ENCODE results near the gene SLC46A3.

The SLC46A3 gene

GRCh38 chr13:28704919-28705318 lies 13.9 kb downstream of the SLC46A3 start:
- no peaks in the 10 kb centered on the region for H4K20me1 ChIP-seq (ENCODE audit: control insufficient read depth, insufficient read depth, low read depth, low read length)
- H3F3A ChIP-seq (ENCODE audit: control insufficient read depth, insufficient read depth): no peaks in the 10 kb centered on the region
- H3K79me2 ChIP-seq (ENCODE audit: control insufficient read depth, low read length): no peaks in the 10 kb centered on the region
- H3K9me3 ChIP-seq (ENCODE audit: control insufficient read depth, insufficient read depth, low read length): no peaks in the 10 kb centered on the region
- H3K4me1 ChIP-seq (ENCODE audit: control insufficient read depth, low read length): peaks cover 6% of the 10 kb centered on the region
- peaks cover 3% of the 10 kb centered on the region; the same call in 1 of the 2 replicates for H3K36me3 ChIP-seq (ENCODE audit: control insufficient read depth, low read length)
- no peak overlapping the region for H3K4me2 ChIP-seq (ENCODE audit: low read length)
- TF ChIP-seq EZH2phosphoT487 (IDR thresholded peaks at IDR 0.05; ENCODE audit: borderline replicate concordance, low read length): no peak
- no peak for TF ChIP-seq CTCF (IDR thresholded peaks at IDR 0.05; ENCODE audit: low read depth, low read length, poor library complexity, severe bottlenecking)
- no peak overlapping the region for H3K4me3 ChIP-seq (ENCODE audit: low read length)
- no peaks in the 10 kb centered on the region for H3K27me3 ChIP-seq (ENCODE audit: control insufficient read depth, low read length)
- no peak overlapping the region for H3K27ac ChIP-seq (ENCODE audit: low read depth, low read length)
- H3K9me2 ChIP-seq (replicated peaks; ENCODE audit: control insufficient read depth, low read length): no peaks in the 10 kb centered on the region

- no peak overlapping the region for H3K4me2 ChIP-seq (ENCODE audit: low read length)
- peaks cover 6% of the 10 kb centered on the region for H3K4me1 ChIP-seq (ENCODE audit: control insufficient read depth, low read length)
- no peak overlapping the region for H3K4me3 ChIP-seq (ENCODE audit: low read length)
- H3K27ac ChIP-seq (ENCODE audit: low read depth, low read length): no peak overlapping the region
- H4K20me1 ChIP-seq (ENCODE audit: control insufficient read depth, insufficient read depth, low read depth, low read length): no peaks in the 10 kb centered on the region
- peaks cover 3% of the 10 kb centered on the region; the same call in 1 of the 2 replicates for H3K36me3 ChIP-seq (ENCODE audit: control insufficient read depth, low read length)
- H3K79me2 ChIP-seq (ENCODE audit: control insufficient read depth, low read length): no peaks in the 10 kb centered on the region
- H3K27me3 ChIP-seq (ENCODE audit: control insufficient read depth, low read length): no peaks in the 10 kb centered on the region
- no peaks in the 10 kb centered on the region for H3K9me2 ChIP-seq (replicated peaks; ENCODE audit: control insufficient read depth, low read length)
- H3K9me3 ChIP-seq (ENCODE audit: control insufficient read depth, insufficient read depth, low read length): no peaks in the 10 kb centered on the region
- no peaks in the 10 kb centered on the region for H3F3A ChIP-seq (ENCODE audit: control insufficient read depth, insufficient read depth)
- TF ChIP-seq CTCF (IDR thresholded peaks at IDR 0.05; ENCODE audit: low read depth, low read length, poor library complexity, severe bottlenecking) (no peak), EZH2phosphoT487 (IDR thresholded peaks at IDR 0.05; ENCODE audit: borderline replicate concordance, low read length) (no peak)
These were observed 14.5 kb downstream of the SLC46A3 start for GRCh38 chr13:28704282-28704681.

- H4K20me1 ChIP-seq (ENCODE audit: control insufficient read depth, insufficient read depth, low read depth, low read length): no peaks in the 10 kb centered on the region
- TF ChIP-seq CTCF (IDR thresholded peaks at IDR 0.05; ENCODE audit: low read depth, low read length, poor library complexity, severe bottlenecking) (no peak), EZH2phosphoT487 (IDR thresholded peaks at IDR 0.05; ENCODE audit: borderline replicate concordance, low read length) (no peak)
- no peak overlapping the region for H3K4me3 ChIP-seq (ENCODE audit: low read length)
- H3K9me2 ChIP-seq (replicated peaks; ENCODE audit: control insufficient read depth, low read length): no peaks in the 10 kb centered on the region
- no peaks in the 10 kb centered on the region for H3K27me3 ChIP-seq (ENCODE audit: control insufficient read depth, low read length)
- H3K36me3 ChIP-seq (ENCODE audit: control insufficient read depth, low read length): peaks cover 3% of the 10 kb centered on the region; the same call in 1 of the 2 replicates
- H3K4me2 ChIP-seq (ENCODE audit: low read length): no peak overlapping the region
- H3K9me3 ChIP-seq (ENCODE audit: control insufficient read depth, insufficient read depth, low read length): no peaks in the 10 kb centered on the region
- H3K4me1 ChIP-seq (ENCODE audit: control insufficient read depth, low read length): no peaks in the 10 kb centered on the region
- H3K79me2 ChIP-seq (ENCODE audit: control insufficient read depth, low read length): no peaks in the 10 kb centered on the region
- H3F3A ChIP-seq (ENCODE audit: control insufficient read depth, insufficient read depth): no peaks in the 10 kb centered on the region
- H3K27ac ChIP-seq (ENCODE audit: low read depth, low read length): no peak overlapping the region
These were observed 19.5 kb downstream of the SLC46A3 start for GRCh38 chr13:28699246-28699645.

Data from DOHH2 (cell line).